GM12892 (cell line): ENCODE measurements around the gene ZNF532.

Experiments used
- DNase-seq: peaks from one replicate; pipeline ENCODE4 v3.0.0; 2011; ENCODE audit not compliant: insufficient read length
- FAIRE-seq: peaks from 2 replicates; lab custom pipeline; 2011; peaks lifted over from hg19 to GRCh38; lab: Jason Lieb, UNC
- POLR2A ChIP-seq: IDR thresholded peaks from 2 replicates; pipeline ENCODE4 v1.6.1; 2011; ENCODE audit warnings: low read depth, low read length, control low read depth
- POLR2AphosphoS5 ChIP-seq: IDR thresholded peaks from 2 replicates; pipeline ENCODE4 v1.6.1; 2011; ENCODE audit warnings: low read depth, low read length, control low read depth
- TAF1 ChIP-seq: IDR thresholded peaks from 2 replicates; pipeline ENCODE4 v1.6.1; 2011; ENCODE audit warnings: low read depth, mild to moderate bottlenecking, control low read depth, low read length, borderline replicate concordance

Gene ZNF532

DNA sequence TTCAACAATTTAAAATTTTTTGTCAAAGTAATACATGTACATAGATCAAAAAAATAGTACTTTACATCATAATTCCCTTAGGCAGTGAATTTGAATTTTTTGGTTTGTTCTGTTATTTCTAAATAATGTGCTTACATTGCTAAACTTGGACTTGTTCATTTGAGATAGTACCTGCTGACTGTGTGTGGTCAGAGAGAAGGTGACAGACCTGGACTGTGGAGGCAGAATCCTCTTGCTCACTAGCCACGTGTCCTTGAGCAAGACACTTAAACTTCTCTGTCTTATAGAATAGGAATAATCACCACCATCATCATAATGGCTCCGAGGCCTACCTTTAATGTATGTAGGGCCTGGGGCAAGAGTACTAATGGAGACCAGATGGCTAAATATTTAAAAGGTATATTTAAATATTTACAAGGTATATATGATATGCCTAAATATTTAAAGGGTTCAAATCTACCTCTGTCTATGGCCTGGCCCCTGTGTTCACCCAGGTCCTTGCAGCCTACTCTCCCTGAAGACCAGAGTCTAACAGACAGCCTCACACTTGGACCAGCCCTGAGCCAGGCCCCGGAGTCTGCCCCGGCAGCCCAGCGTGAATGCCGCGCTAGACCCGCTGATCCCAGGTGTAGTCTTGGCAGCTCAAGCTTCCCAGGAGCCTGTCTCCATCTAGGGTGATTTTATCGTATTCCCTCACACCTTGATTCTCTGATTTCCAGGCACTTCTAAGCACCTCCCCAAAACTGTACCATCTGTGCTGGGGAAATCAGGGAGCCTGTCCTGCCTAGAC is 33.5 kb downstream of the ZNF532 start:
- TF ChIP-seq POLR2AphosphoS5 (no peak), POLR2A (no peak), TAF1 (no peak)
- no peak for FAIRE-seq
- DNase-seq: no peak

DNA sequence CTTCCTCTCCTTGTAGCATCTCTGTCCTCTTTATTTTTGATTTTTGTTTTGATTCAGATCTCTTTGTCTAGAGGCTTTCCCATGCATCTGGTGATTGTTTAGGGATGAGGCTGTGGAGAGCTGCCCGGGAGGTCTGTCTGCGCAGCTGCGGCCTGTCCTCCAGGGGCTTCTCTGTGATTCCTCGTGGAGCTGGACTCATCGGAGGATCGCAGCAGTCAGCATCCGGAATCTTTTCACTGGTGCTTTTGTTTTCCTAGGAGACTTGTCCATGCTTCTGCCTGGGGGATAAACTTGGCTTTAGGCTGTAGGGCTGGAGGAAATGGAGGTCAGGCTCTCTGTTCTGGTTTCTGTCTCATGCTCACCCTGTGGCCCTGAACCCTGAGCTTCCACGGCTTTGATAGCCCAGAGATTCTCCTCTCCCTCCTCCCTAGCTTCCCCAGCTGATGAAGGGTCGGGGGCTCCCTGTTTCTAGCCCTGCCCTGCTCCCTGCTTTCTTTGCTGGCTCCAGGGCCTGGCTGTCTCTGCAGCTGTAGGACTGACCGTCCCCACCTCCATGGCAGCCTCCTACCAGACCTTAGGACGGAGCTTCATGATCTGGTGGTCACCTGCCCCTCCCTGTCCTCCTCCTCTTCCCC is 35.5 kb downstream of the ZNF532 start:
- no peak for FAIRE-seq
- no peak for DNase-seq
- TF ChIP-seq TAF1: no peak
- TF ChIP-seq POLR2AphosphoS5: no peak
- TF ChIP-seq POLR2A: no peak

DNA sequence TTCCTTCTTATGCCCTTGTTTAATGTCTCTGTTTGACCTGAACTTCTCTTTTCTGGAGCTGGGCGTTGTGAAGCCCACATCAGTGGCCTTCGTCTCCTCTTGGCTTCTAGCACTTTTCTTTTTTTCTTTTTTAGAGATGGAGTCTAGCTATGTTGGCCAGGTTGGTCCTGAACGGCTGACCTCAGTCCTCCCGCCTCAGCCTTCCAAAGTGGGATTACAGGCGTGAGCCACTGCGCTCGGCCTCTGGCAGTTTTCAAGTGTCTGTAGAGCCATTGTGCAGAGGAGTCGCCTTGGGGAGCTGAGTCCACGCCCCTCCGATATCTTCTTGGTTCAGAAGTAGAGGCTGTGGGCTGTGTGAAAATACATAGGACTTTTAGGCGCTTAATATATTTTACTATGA is 36.5 kb downstream of the ZNF532 start:
- DNase-seq (no peak), FAIRE-seq (no peak)
- no peak for TF ChIP-seq POLR2AphosphoS5
- TF ChIP-seq POLR2A: no peak
- no peak for TF ChIP-seq TAF1

DNA sequence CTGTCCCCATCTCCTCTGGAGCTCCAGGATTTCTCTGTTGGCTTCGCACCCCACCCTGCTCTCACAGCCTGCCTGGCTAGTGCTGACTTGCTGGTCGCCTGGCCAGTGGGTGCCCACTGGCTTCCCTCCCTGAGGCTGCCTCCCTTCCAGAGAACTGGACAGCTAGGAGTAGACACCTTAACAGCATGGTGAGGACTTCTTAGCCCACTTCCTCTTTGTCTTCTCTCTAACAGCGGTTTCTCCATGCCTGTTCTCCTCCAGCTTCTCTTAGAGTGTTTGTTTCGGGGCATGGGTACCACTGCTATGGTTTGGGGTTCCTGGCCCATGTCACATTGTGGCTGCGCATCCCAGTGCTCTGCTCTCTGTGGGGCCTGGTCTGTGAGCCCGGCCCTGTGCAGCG is 37.1 kb downstream of the ZNF532 start:
- DNase-seq (no peak), FAIRE-seq (no peak)
- TF ChIP-seq POLR2AphosphoS5 (no peak), TAF1 (no peak)

DNA sequence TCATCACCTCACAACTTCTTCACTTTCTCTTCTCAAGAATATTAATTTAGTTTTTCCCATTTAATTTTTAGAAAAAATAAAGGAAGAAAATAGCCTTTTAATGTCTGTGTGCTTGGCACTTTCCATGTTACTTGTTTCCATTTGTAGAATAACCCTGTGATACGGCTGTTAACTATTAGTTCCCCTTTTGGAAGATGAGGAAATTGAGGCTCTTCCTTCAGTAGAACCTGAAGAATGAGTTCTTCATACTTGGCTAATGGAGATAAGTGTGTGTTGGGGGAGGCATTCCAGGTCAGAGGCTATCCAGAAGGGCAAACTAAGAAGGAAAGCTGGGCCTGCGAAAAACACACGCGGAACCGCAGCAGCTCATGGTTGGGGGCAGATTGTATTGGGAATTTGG is 38.3 kb downstream of the ZNF532 start:
- no peak for FAIRE-seq
- no peak for DNase-seq
- no peak for TF ChIP-seq POLR2AphosphoS5
- TF ChIP-seq TAF1: no peak
- no peak for TF ChIP-seq POLR2A

DNA sequence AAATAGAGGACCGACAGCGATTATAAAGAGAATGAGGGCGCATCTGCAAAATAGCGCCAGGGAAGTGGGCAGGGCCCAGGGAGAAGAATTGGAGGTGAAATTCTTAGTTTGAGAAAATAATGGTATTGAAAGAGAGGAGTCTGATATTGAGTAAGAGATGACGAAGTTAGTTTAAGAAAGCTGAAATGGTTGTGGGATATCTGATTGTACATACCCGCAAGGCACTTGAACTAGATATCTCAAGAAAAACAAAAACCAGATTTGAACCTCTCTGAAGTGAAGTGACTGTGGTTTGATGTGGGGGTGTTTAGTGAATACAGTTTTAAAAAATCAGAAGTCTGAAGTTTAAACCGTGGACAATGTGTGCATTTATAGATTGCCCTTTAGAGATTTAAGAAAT is 38.9 kb downstream of the ZNF532 start:
- TF ChIP-seq POLR2AphosphoS5 (no peak), POLR2A (no peak), TAF1 (no peak)
- DNase-seq (no peak), FAIRE-seq (no peak)

DNA sequence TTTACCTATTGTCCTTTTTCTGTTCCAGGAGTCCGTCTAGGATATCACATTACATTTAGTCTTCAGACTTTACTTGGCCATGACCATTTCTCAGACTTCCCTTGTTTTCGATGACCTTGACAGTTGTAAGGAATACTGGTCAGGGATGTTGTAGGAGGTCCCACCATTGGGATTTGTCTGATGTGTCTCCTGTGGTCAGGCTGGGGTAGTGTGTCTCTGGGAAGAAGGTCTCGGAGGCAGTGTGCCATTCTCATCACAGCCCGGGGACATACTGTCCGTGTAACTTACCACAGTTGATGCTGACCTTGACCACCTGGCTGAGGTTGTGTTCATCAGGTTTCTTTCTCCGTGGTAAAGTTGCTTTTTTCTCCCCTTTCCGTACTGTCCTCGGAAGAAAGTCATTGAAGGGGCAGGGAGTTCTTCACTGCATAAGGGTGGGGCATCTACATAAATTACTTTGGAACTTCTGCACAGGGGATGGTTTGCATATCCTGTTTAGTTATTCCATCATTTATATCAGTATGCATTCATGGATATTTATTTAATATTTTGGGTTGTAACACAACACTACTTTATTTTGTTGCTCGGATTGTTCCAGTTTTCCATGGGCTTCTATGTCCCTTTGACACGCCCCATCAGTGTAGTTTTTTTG is 41.2 kb downstream of the ZNF532 start:
- DNase-seq (no peak), FAIRE-seq (no peak)
- TF ChIP-seq POLR2AphosphoS5: no peak
- TF ChIP-seq TAF1: no peak
- TF ChIP-seq POLR2A: no peak

DNA sequence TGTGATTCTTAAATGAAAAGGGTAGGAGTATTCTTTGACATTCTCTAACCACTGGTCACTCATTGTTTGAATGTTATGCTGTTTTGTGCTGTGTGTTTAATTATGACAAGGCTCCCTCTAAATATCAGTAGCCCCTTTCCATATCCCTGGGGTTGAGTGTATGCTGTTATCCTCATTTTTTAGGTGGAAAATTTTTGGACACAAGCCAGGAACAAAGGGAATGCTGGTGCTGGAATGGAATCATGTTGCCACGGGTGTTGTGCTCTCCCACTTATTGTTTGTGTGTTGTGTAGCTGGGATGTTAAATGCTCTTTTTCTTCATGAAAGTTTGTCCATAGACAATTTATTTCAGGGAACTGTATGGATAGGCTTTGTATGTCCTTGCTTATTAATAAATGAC is 43.3 kb downstream of the ZNF532 start:
- DNase-seq (no peak), FAIRE-seq (no peak)
- TF ChIP-seq POLR2AphosphoS5: no peak
- TF ChIP-seq TAF1: no peak
- TF ChIP-seq POLR2A: no peak

DNA sequence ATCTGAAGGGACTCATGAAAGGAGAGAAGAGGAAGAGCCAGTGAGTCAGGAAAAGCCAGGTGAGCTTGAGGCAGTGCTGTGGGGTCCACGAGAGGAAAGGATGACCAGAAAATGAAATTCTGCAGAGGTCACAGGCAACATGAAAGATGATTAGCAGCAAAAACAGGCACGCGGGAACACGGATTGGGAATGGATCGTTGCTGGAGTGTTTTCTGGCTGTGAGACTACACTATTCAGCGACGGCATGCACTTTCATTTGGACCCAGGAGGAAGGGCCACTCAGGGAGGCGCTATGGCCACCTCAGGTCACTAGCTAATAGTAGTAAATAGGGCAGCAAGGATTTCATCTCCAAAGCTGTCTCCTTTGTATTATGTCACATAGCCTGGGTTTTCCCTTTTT is 44.8 kb downstream of the ZNF532 start:
- TF ChIP-seq TAF1 (no peak), POLR2A (no peak), POLR2AphosphoS5 (no peak)
- FAIRE-seq (no peak), DNase-seq (no peak)

DNA sequence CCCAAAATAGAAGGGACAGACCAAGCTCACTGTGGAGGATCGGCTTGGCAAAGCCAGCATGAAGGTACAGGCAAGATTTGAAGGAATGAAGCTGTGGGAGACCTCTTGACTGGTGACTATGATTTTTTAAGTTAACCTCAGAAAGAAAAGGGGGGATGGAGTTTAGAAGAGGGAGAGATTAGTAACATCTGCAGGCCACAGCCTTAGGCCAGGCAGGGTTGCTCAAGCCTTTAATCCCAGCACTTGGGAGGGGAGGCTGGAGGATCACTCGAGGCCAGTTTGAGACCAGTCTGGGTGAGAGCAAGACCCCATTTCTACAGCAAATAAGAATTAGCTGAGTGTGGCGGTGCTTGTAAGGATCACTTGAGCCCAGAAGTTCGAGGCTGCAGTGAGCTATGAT is 46.6 kb downstream of the ZNF532 start:
- DNase-seq (no peak), FAIRE-seq (no peak)
- TF ChIP-seq TAF1 (no peak), POLR2AphosphoS5 (no peak), POLR2A (no peak)

DNA sequence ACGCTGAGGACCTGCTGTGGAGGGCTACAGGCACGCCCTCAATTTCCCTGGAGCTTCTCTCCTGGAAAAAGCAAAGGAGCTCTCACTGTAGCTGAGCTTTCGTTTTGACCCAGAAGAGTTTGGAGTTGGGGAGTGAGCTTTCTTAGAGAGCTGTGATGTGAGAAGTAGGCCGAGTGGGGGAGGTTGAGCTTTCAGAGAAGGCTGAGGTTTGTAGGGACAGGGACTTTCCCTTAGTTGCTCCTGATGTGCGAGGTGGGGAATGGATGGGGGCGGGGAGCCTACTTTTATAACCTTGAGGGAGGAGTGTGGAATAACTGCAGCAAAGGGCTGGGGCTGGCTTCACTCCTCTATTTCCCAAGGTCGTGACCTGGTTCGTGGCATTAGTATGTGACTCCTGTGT is 47.1 kb downstream of the ZNF532 start:
- DNase-seq (no peak), FAIRE-seq (no peak)
- no peak for TF ChIP-seq TAF1
